IMR-90 (cell line): ENCODE data around the gene HMGB2. TPM values are rescaled to one million over a fixed set of nuclear protein-coding genes. Genes with fewer than 3 reads are reported as not detected.

Experiments
- ATAC-seq: fragments of 200-7000 bp; cut with Tn5 transposase; 2 replicates; pipeline ENCODE4 v1.9.1; 2020; ENCODE audit warnings: low read depth, mild to moderate bottlenecking, moderate library complexity
- BruUV-seq: library from RNA; stranded (reverse); fragments of 400-500 nt; replicated peaks from 2 replicates; lab custom pipeline; 2021; lab: Mats Ljungman, UMichigan
- CTCF ChIA-PET: fragments of 300-600 bp; formaldehyde crosslinking; extraction: SDS; loops from one replicate; lab custom pipeline; 2021; ENCODE audit warnings: antibody characterized with exemption; lab: Yijun Ruan, JAX
- POLR2A ChIA-PET: fragments of 300-600 bp; sonication (Branson Sonifier 250); formaldehyde crosslinking; loops from one replicate; lab custom pipeline; 2022; ENCODE audit warnings: antibody characterized with exemption; ENCODE audit not compliant: unreplicated experiment; lab: Charles Lee
- DNase-seq: peaks from one replicate; pipeline ENCODE4 v3.0.0; 2013
- H2AFZ ChIP-seq: replicated peaks from 2 replicates; pipeline ENCODE3; 2013; ENCODE audit warnings: low read length, mild to moderate bottlenecking; ENCODE audit not compliant: poor library complexity
- H2AK5ac ChIP-seq: 2 replicates; pipeline ENCODE4 v1.6.1; 2013; ENCODE audit warnings: low read depth, low read length, inconsistent platforms
- H2AK9ac ChIP-seq: replicated peaks from 2 replicates; pipeline ENCODE3; 2013; ENCODE audit warnings: mild to moderate bottlenecking, low read depth, low read length, moderate library complexity; ENCODE audit not compliant: poor library complexity
- H2BK120ac ChIP-seq: 2 replicates; pipeline ENCODE4 v1.6.1; 2013; ENCODE audit warnings: low read depth, low read length, inconsistent platforms
- H2BK15ac ChIP-seq: 3 replicates; pipeline ENCODE4 v1.6.1; 2013; ENCODE audit warnings: low read depth, low read length, inconsistent platforms
- H2BK20ac ChIP-seq: 2 replicates; pipeline ENCODE4 v1.6.1; 2013; ENCODE audit warnings: low read depth, mild to moderate bottlenecking, inconsistent platforms, low read length, moderate library complexity
- H2BK5ac ChIP-seq: 2 replicates; pipeline ENCODE4 v1.6.1; 2013; ENCODE audit warnings: mild to moderate bottlenecking, low read depth, low read length, inconsistent platforms; ENCODE audit not compliant: poor library complexity, severe bottlenecking
- H3K14ac ChIP-seq: replicated peaks from 2 replicates; pipeline ENCODE4 v1.6.1; 2013; ENCODE audit warnings: low read depth, low read length, inconsistent platforms
- H3K18ac ChIP-seq: 2 replicates; pipeline ENCODE4 v1.6.1; 2013; ENCODE audit warnings: low read depth, low read length, control low read depth
- H3K23ac ChIP-seq: 2 replicates; pipeline ENCODE4 v1.6.1; 2013; ENCODE audit warnings: low read depth, low read length, inconsistent platforms
- H3K27ac ChIP-seq: 2 replicates; pipeline ENCODE4 v1.5.1; 2013; ENCODE audit warnings: mild to moderate bottlenecking, control low read depth, low read length; ENCODE audit not compliant: insufficient read depth
- H3K27me3 ChIP-seq: 2 replicates; pipeline ENCODE4 v1.6.1; 2013; ENCODE audit warnings: low read length; ENCODE audit not compliant: control insufficient read depth, insufficient read depth
- H3K36me3 ChIP-seq: 2 replicates; pipeline ENCODE4 v1.6.1; 2013; ENCODE audit warnings: low read length, mixed read lengths; ENCODE audit not compliant: control insufficient read depth, insufficient read depth
- H3K4ac ChIP-seq: 2 replicates; pipeline ENCODE4 v1.6.1; 2013; ENCODE audit warnings: low read depth, low read length, inconsistent platforms
- H3K4me1 ChIP-seq: 2 replicates; pipeline ENCODE4 v1.6.1; 2013; ENCODE audit warnings: low read length, mixed read lengths; ENCODE audit not compliant: control insufficient read depth, insufficient read depth
- H3K4me2 ChIP-seq: 2 replicates; pipeline ENCODE4 v1.6.1; 2013; ENCODE audit warnings: low read depth, mild to moderate bottlenecking, control low read depth, low read length, moderate library complexity
- H3K4me3 ChIP-seq: 2 replicates; pipeline ENCODE4 v1.5.1; 2013; ENCODE audit warnings: low read depth, mild to moderate bottlenecking, control low read depth, low read length, moderate library complexity; ENCODE audit not compliant: insufficient read depth
- H3K56ac ChIP-seq: 2 replicates; pipeline ENCODE4 v1.6.1; 2013; ENCODE audit warnings: low read length, inconsistent platforms; ENCODE audit not compliant: insufficient read depth; ENCODE audit errors: extremely low read depth
- H3K79me1 ChIP-seq, 2 experiments: 2 replicates each; pipeline ENCODE4 v1.6.1; 2013; ENCODE audit warnings: low read length in 2 of 2, inconsistent platforms in 1 of 2, low read depth in 1 of 2
- H3K9ac ChIP-seq: 2 replicates; pipeline ENCODE4 v1.6.1; 2013; ENCODE audit warnings: low read depth, low read length, control low read depth
- H3K9me1 ChIP-seq: 2 replicates; pipeline ENCODE4 v1.6.1; 2013; ENCODE audit warnings: low read length, inconsistent platforms; ENCODE audit not compliant: insufficient read depth
- H3K9me3 ChIP-seq: 2 replicates; pipeline ENCODE4 v1.6.1; 2013; ENCODE audit warnings: low read length; ENCODE audit not compliant: control insufficient read depth, insufficient read depth
- H4K20me1 ChIP-seq: 2 replicates; pipeline ENCODE4 v1.6.1; 2013; ENCODE audit warnings: low read length, inconsistent platforms; ENCODE audit not compliant: insufficient read depth
- H4K5ac ChIP-seq: 2 replicates; pipeline ENCODE4 v1.6.1; 2013; ENCODE audit warnings: mild to moderate bottlenecking, low read depth, low read length, control low read depth
- H4K8ac ChIP-seq, 2 experiments: 2 replicates each; pipeline ENCODE4 v1.6.1; 2013; ENCODE audit warnings: low read depth in 2 of 2, low read length in 2 of 2, control low read depth in 1 of 2, inconsistent platforms in 1 of 2
- H4K91ac ChIP-seq: 2 replicates; pipeline ENCODE4 v1.6.1; 2013; ENCODE audit warnings: low read depth, low read length, inconsistent platforms; ENCODE audit not compliant: insufficient read depth
- CEBPB ChIP-seq: IDR thresholded peaks from 2 replicates; pipeline ENCODE4 v1.6.1; 2012; ENCODE audit warnings: low read depth, low read length, improper control_type of control experiment
- NFE2L2 ChIP-seq: fragments of 150-350 bp; IDR thresholded peaks from 2 replicates; pipeline ENCODE4 v1.6.1; 2016; ENCODE audit warnings: low read depth, mild to moderate bottlenecking, low read length
- SMC3 ChIP-seq: fragments of 150-350 bp; IDR thresholded peaks from 2 replicates; pipeline ENCODE4 v1.6.1; 2016; ENCODE audit warnings: low read depth, mild to moderate bottlenecking, antibody characterized with exemption, low read length, moderate library complexity
- WGBS, 2 experiments: methylation state at CpG; one replicate each; pipeline versions ENCODE4 v1.1.5 to v1.1.7; 2013; ENCODE audit warnings: missing lambda C conversion rate in 2 of 2; ENCODE audit not compliant: insufficient read length in 1 of 2; ENCODE audit errors: extremely low coverage in 2 of 2; 5-methylcytosine and 5-hydroxymethylcytosine counted together
- dilution Hi-C: fragments of 300-500 bp; cut with HindIII; formaldehyde crosslinking; loops from one replicate; pipeline ENCODE4 v1.14.3; 2018; ENCODE audit warnings: low sequenced_read_pairs; ENCODE audit not compliant: unreplicated experiment
- in situ Hi-C: fragments of 300-500 bp; cut with MboI; formaldehyde crosslinking; loops from 3 replicates; pipeline ENCODE4 v1.14.3; 2019; ENCODE audit warnings: low sequenced_read_pairs, inconsistent platforms, mixed read lengths
- intact Hi-C: fragments of 100-400 bp; cut with micrococcal nuclease; formaldehyde crosslinking; loops from 2 replicates; pipeline ENCODE4 v1.10.0; 2022
- polyA plus RNA-seq, 3 experiments: library from polyadenylated mRNA; depleted of rRNA; stranded (reverse); fragments of >200 nt; gene quantifications; 2 replicates each; pipeline ENCODE4 v1.2.3, GENCODE V29; 2012; ENCODE audit warnings: low replicate concordance in 1 of 3
- total RNA-seq: library from RNA; depleted of rRNA; stranded (reverse); fragments of >200 nt; gene quantifications from 2 replicates; pipeline ENCODE4 v1.2.3, GENCODE V29; 2012

HMGB2 gene
- total and polyA plus RNA-seq, 2 of the 4 experiments (the other 2 are of a cell fraction): 49.3 to 106 TPM

GRCh38 chr4:173332021-173332487 lies 2.1 kb downstream of the HMGB2 start:
- Histone ChIP-seq H3K4me3 (no peak overlapping the region; the same call in 1 of the 2 replicates), H4K91ac (no peak overlapping the region), H3K4ac (no peak overlapping the region), H4K5ac (no peak overlapping the region), H3K4me1 (no peaks in the 10 kb centered on the region), H3K9ac (peak overlapping the region; percentile 36; the same call in 1 of the 2 replicates), H3K9me3 (no peaks in the 10 kb centered on the region), H3K18ac (no peak overlapping the region), H4K8ac (no peak overlapping the region), H2BK15ac (no peak overlapping the region), H2AK5ac (no peak overlapping the region), H4K20me1 (no peaks in the 10 kb centered on the region), H3K14ac (0 out of 2 replicates have a peak overlapping the region, but pooled peaks have one; percentile 3), H2AFZ (no peak overlapping the region), H3K27ac (no peak overlapping the region), H3K27me3 (no peaks in the 10 kb centered on the region), H3K56ac (no peak overlapping the region), H2BK5ac (peak overlapping the region; percentile 35), H3K9me1 (no peaks in the 10 kb centered on the region), H2AK9ac (no peak overlapping the region), H3K23ac (peak overlapping the region; percentile 62; the same call in 1 of the 2 replicates), H3K36me3 (peaks cover 6% of the 10 kb centered on the region), H2BK120ac (no peak overlapping the region), H3K4me2 (peak overlapping the region; percentile 99), H3K79me1 (no peaks in the 10 kb centered on the region; a peak in 2 of 4 replicates), H2BK20ac (no peak overlapping the region)
- DNase-seq (peak; percentile 16), ATAC-seq (no peak)
- no TSS peak for BruUV-seq
- intact Hi-C loops (loop anchor here (5.0 kb wide), 1 partner anchor 145 kb away; no protein-coding TSS in a partner anchor), in situ Hi-C loops (no loop called here), dilution Hi-C loops (no loop called here)
- CTCF ChIA-PET: no interaction called here
- TF ChIP-seq SMC3 (no peak), CEBPB (0 out of 2 replicates have a peak, but pooled peaks have one; percentile 13), NFE2L2 (no peak)
- POLR2A ChIA-PET: no interaction called here
- WGBS, 2 experiments: 47% methylated on average over 2 of the region's 6 CpGs; no CpG with 5 or more reads in 1 of the 2 experiments
